ENCODE results near the gene SETBP1. TPM values are rescaled to one million over a fixed set of nuclear protein-coding genes. Genes with fewer than 3 reads are reported as not detected.

SETBP1 gene
- total RNA-seq, 1 donor from 2014 or later = 12.0 TPM

DNA sequence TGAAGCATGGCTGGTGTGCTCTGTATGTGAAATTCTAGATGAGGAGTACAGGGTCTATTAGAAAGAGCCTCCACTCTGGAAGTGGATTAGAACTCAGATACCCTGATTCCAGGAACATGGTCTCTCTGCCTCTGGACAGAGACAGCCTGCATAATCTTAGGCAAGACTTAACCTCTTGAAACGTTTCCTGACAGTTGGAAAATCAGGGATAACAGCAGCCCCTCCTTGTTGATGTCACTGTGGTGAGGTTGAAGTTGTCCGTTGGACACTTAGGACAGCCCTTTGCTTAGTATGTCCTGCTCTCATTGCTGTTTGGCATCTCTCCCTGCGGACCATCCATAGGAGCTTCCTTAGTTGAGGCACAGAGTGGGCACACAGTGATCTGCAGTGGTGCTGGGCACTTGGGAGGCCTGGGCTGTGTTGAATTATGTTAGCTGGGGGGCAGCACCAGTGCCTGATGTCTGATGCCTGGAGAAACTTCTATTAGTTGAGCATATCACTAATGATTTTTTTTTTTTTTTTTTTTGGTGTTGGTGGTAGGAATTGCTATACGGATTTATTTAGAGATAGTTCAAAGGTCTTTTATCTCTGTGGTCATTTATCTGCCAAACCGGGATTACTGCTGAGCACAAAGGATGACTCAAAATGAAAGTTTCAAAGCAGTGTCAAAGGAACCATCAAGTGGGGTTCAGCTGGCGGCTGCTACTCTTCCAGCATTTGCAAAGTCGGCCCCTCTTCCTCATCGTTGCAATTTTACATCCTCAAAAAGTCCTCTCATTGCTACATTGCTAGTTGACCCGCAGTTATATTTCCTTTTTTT is 28.8 kb downstream of the SETBP1 start:
- Mint-ChIP-seq H3K4me3 (no peak overlapping the region), H3K9me3 (peaks cover 10% of the 10 kb centered on the region), H3K27ac (no peak overlapping the region), H3K27me3 (ENCODE audit: insufficient read depth, low read depth) (peaks cover 6% of the 10 kb centered on the region), H3K4me1 (peaks cover 32% of the 10 kb centered on the region), H3K36me3 (peaks cover 63% of the 10 kb centered on the region)
- no peak for DNase-seq (ENCODE audit: low spot score)
- peaks cover 33% of the 10 kb centered on the region for H3K79me2 ChIP-seq (ENCODE audit: low read depth)
- H3K9me3 ChIP-seq (ENCODE audit: low read depth) = no peaks in the 10 kb centered on the region
- no peak overlapping the region for H3K4me2 ChIP-seq
- no peak overlapping the region for H2AFZ ChIP-seq (replicated peaks)
- no peaks in the 10 kb centered on the region for H3K36me3 ChIP-seq
- H4K20me1 ChIP-seq (ENCODE audit: low read depth) = no peaks in the 10 kb centered on the region
- peaks cover 2% of the 10 kb centered on the region for H3F3A ChIP-seq (ENCODE audit: low read depth)
- peaks cover 19% of the 10 kb centered on the region for H3K4me1 ChIP-seq
- no peak overlapping the region for H3K9ac ChIP-seq
- no peak overlapping the region for H3K27ac ChIP-seq
- H3K27me3 ChIP-seq = no peaks in the 10 kb centered on the region
- no peak overlapping the region for H3K4me3 ChIP-seq
- TF ChIP-seq, protein P1, sequence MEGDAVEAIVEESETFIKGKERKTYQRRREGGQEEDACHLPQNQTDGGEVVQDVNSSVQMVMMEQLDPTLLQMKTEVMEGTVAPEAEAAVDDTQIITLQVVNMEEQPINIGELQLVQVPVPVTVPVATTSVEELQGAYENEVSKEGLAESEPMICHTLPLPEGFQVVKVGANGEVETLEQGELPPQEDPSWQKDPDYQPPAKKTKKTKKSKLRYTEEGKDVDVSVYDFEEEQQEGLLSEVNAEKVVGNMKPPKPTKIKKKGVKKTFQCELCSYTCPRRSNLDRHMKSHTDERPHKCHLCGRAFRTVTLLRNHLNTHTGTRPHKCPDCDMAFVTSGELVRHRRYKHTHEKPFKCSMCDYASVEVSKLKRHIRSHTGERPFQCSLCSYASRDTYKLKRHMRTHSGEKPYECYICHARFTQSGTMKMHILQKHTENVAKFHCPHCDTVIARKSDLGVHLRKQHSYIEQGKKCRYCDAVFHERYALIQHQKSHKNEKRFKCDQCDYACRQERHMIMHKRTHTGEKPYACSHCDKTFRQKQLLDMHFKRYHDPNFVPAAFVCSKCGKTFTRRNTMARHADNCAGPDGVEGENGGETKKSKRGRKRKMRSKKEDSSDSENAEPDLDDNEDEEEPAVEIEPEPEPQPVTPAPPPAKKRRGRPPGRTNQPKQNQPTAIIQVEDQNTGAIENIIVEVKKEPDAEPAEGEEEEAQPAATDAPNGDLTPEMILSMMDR (IDR thresholded peaks at IDR 0.05) = no peak
- no peak for TF ChIP-seq EZH2phosphoT487 (IDR thresholded peaks at IDR 0.05)
- no peak for TF ChIP-seq EZH2 (IDR thresholded peaks at IDR 0.05)

DNA sequence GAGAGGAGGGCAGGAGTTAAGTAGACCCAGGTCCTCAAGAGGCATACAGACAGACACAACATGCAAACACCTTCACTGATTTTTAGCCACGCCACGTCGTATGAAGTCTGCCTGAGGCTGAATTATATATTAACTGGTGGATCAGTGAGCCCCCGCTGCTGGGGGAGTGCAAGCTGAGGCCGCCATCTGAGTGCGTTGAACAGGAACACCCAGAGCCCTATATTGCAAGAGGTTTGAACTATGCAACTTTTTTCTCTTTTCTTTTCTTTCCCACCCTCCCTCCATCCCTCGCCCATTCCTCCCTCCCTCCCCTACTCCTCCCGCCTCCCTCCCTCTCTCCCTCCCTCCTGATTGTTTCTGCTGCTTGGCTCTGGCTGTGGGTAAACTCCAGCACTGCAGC is 30.2 kb downstream of the SETBP1 start:
- Histone ChIP-seq H3K79me2 (ENCODE audit: low read depth) (peaks cover 33% of the 10 kb centered on the region), H2AFZ (replicated peaks) (no peak overlapping the region), H3K9me3 (ENCODE audit: low read depth) (no peaks in the 10 kb centered on the region), H3K36me3 (no peaks in the 10 kb centered on the region), H3K4me2 (no peak overlapping the region), H3K4me1 (peaks cover 34% of the 10 kb centered on the region), H3K4me3 (no peak overlapping the region), H3K9ac (no peak overlapping the region), H3K27ac (no peak overlapping the region), H3F3A (ENCODE audit: low read depth) (peaks cover 12% of the 10 kb centered on the region), H4K20me1 (ENCODE audit: low read depth) (no peaks in the 10 kb centered on the region), H3K27me3 (no peaks in the 10 kb centered on the region)
- Mint-ChIP-seq H3K27me3 (ENCODE audit: insufficient read depth, low read depth) (peaks cover 6% of the 10 kb centered on the region), H3K4me3 (no peak overlapping the region), H3K4me1 (peaks cover 47% of the 10 kb centered on the region), H3K9me3 (peaks cover 10% of the 10 kb centered on the region), H3K27ac (peak overlapping the region; percentile 17), H3K36me3 (peaks cover 59% of the 10 kb centered on the region)
- no peak for DNase-seq (ENCODE audit: low spot score)
- TF ChIP-seq, protein P1 (IDR thresholded peaks at IDR 0.05) = no peak
- TF ChIP-seq EZH2phosphoT487 (IDR thresholded peaks at IDR 0.05) (no peak), EZH2 (IDR thresholded peaks at IDR 0.05) (no peak)

DNA sequence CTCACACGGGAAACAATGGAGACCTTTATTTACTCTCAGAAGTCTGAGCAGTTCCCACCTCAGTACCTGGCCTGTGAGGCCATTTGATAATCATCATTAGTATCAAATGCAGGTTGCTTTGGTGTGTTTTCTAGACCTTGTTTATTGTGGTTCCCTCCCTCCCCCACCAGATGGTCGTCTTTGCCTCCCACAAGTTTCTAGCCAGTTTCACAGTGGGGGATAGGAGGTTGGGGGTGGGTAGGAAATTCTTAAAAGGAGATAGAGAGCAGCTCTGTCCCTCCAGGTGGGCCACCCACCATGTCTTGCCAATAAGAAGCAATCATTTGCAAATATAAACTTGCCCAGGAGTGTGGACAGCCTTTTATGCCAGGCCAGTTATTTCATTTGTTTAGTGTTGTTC is 31.3 kb downstream of the SETBP1 start:
- peaks cover 12% of the 10 kb centered on the region for H3F3A ChIP-seq (ENCODE audit: low read depth)
- no peak for DNase-seq (ENCODE audit: low spot score)
- H3K9ac ChIP-seq = no peak overlapping the region
- Mint-ChIP-seq H3K36me3 (peaks cover 54% of the 10 kb centered on the region), H3K27me3 (ENCODE audit: insufficient read depth, low read depth) (peaks cover 8% of the 10 kb centered on the region), H3K4me1 (peaks cover 58% of the 10 kb centered on the region), H3K4me3 (no peak overlapping the region), H3K9me3 (peaks cover 6% of the 10 kb centered on the region), H3K27ac (peak overlapping the region; percentile 57)
- H3K9me3 ChIP-seq (ENCODE audit: low read depth) = no peaks in the 10 kb centered on the region
- H3K4me2 ChIP-seq = peak overlapping the region; percentile 26
- H3K4me1 ChIP-seq = peaks cover 42% of the 10 kb centered on the region
- no peaks in the 10 kb centered on the region for H3K27me3 ChIP-seq
- H3K27ac ChIP-seq = no peak overlapping the region
- no peaks in the 10 kb centered on the region for H4K20me1 ChIP-seq (ENCODE audit: low read depth)
- no peak for TF ChIP-seq EZH2phosphoT487 (IDR thresholded peaks at IDR 0.05)
- TF ChIP-seq, protein P1 (IDR thresholded peaks at IDR 0.05) = no peak
- no peak for TF ChIP-seq EZH2 (IDR thresholded peaks at IDR 0.05)
- no peak overlapping the region for H2AFZ ChIP-seq (replicated peaks)
- H3K79me2 ChIP-seq (ENCODE audit: low read depth) = peaks cover 33% of the 10 kb centered on the region
- H3K4me3 ChIP-seq = no peak overlapping the region
- no peaks in the 10 kb centered on the region for H3K36me3 ChIP-seq

Data from neural progenitor cell (in vitro differentiated cells).